Stimulated activated CD4-positive, alpha-beta T cell treated with anti-CD3 and anti-CD28 coated beads, Interleukin-1b, Interleukin-23, amount 100 ng/mL, for 1 hour (primary cell): Measurements from ENCODE around the gene ZNF469.

Experiments used
- DNase-seq, 2 donors: peaks; one replicate each; pipeline ENCODE4 v3.0.0-alpha.2; 2020; ENCODE audit warnings: low read depth in 2 of 2

ZNF469 gene

GRCh38 chr16:88347656-88348376 lies 34.9 kb upstream of the ZNF469 start:
- no peak for DNase-seq

DNA sequence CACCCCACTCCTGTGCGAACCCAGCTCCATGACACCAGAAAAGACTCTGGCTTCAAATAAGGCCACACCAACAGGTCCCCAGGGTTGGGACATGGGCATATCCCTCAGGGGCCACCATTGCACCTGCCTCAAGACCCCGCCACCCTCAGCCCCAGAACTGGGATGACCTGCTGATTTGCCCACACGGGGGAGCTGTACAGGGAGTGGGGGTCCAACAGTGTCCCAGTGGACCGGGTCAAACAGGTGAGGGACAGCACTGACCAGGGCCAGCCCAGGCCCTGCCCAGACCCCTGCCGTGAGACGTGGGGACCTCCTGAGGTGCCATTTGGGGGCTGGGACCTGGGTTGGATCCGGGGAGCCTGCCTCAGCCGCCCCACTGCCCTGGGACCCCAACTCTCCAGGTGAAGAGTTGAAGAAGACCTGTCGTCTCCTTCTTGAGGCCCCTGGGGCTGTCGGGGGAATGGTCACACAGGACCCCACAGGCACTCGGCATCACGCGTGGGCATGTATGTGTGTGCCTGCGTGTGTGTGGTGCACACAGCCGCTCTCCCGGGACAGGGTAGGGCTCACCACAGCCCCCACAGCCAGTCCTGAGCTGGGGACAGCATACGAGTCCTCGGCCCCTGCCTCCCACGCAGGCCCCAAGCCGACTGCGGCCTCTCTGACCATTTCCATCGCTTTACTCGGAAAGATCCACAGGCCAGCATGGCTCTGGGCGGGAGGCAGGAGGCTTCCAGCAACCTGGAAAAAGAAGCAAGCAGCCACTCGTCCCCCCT lies 34.2 kb upstream of the ZNF469 start:
- DNase-seq = no peak

DNA sequence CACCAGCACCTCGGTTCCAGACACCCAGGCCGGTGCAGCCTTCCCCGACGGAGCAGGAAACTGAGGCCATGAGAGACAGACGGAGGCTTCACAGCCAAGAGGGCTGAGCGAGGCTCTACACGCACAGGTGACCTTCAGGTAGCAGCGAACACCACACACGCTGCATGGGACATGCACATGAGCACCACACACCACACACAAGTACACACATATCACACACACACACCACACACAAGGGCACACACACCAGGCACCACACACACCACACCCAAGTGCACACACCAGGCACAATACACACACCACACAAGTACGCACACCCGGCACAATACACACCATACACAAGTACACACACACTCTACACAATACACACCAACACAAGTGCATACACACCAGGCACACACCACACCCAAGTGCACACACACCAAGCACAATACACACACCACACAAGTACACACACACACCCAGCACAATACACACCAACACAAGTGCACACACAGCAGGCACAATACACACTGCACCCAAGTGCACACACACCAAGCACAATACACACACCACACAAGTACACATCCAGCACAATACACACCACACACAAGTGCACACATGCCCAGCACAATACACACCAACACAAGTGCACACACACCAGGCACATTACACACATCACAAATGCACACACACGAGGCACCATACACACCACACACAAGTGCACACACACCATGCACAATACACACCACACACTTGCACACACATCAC lies 33.4 kb upstream of the ZNF469 start:
- DNase-seq = no peak

DNA sequence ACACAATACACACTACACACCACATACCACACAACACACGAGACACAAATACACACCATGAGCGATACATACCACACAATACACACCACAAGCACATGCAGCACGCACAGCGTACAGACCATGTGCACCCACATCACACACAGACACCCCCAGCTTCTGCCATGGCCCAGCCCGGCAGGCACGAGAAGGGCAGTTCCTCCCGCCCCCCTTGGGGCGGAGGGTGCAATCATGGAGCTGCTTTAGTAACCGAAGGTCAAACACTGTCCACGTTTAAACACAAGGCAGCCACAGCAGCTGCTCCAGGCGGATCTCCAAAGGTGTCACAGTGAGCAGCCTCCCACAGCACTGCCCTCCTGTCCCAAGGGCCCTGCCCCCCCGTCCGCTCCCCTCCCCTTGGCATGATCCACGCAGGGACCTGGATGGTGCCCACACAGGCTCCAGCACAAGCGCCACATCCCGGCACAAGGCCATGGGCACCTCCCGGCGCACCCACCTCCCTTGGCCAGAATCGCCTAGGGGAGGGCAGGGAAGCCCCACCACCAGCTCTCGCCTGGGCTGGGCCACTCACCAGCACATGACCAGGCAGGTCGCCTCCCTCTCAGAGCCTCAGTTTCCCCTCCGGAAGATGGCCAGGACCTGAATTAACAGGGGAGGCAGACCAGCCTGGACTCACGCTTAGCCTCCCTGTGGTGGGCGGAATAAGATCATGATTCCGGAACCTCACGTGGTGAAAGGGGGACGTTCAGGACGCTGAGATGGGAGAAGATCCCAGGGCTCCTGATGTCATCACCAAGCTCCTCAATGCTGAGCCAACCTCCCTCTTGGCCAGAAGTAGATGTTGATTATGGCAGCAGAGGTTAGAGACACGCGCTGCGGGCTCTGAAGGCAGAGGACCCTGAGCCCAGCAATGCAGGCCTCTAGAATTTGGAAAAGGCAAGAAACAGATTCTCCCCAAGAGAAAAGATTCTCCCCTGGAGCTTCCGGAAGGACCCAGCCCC lies 32.6 kb upstream of the ZNF469 start:
- DNase-seq = no peak

DNA sequence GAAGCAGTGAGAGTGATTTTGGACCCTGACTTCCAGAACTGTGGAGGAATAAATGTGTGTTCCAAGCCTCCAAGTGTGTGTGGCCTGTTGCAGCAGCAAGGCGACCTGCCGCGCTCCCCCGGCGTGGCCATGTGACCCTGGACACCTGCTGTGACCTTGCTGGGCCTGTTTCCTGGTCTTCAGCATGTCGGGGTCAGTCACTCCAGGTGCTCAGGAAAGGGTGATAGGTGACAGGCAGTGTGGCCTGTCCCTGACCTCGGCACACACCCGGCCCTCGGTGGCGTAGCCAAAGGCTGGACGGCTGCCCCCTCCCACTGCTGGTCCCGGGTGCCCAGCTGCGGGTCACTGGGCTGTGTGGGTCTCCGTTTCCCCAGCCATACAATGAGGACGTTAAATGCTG lies 31.8 kb upstream of the ZNF469 start:
- DNase-seq = no peak

- DNase-seq = no peak
These were observed 31.2 kb upstream of the ZNF469 start for GRCh38 chr16:88351491-88352101.

GRCh38 chr16:88352261-88353200 lies 30.2 kb upstream of the ZNF469 start:
- no peak for DNase-seq

- DNase-seq = no peak
These were observed 29.5 kb upstream of the ZNF469 start for GRCh38 chr16:88353232-88353631.

- no peak for DNase-seq
These were observed 29.1 kb upstream of the ZNF469 start for GRCh38 chr16:88353691-88354090.

DNA sequence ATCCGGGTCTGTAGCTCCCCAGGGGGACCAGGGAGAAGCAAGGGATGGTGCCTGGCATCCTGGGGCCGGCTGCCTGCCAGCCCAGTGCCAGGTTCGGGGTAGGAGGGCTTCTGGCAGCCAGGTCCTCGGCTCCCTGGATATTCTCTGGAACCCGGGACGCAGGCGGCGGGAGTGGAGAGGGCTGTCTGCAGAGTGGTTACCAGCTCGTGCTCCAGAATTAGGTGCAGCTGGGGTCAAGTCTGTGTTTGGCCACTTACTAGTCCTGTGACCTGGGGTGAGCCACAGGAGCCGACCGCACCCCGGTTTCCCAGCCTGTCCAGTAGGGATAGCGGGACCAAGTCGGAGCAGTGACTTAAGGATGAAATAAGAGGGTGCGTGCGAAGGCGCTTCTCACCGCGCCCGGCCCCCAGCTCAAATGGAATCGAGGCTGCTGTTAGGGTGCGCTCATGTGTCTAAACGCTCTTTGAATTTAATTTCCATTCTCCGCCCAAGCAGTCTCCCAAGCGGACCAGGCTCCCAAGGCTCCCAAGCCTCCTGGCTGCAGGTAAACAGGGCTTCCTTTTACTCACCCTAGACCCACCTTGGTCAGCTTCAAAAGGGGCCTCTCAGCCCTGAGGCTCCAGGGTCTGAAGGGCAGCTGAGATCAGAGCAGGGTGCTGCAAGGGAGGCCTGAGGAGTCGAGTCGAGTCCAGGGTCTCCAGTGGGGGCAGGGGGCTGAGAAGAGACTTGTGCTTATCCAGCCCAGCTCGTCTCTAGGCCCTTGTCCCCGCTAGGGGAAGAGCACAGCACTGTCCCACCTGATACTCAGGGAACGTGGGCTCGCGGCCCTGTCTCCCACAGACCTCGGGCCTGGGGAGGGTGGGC lies 28.3 kb upstream of the ZNF469 start:
- no peak for DNase-seq

GRCh38 chr16:88355093-88355388 lies 27.7 kb upstream of the ZNF469 start:
- no peak for DNase-seq

DNA sequence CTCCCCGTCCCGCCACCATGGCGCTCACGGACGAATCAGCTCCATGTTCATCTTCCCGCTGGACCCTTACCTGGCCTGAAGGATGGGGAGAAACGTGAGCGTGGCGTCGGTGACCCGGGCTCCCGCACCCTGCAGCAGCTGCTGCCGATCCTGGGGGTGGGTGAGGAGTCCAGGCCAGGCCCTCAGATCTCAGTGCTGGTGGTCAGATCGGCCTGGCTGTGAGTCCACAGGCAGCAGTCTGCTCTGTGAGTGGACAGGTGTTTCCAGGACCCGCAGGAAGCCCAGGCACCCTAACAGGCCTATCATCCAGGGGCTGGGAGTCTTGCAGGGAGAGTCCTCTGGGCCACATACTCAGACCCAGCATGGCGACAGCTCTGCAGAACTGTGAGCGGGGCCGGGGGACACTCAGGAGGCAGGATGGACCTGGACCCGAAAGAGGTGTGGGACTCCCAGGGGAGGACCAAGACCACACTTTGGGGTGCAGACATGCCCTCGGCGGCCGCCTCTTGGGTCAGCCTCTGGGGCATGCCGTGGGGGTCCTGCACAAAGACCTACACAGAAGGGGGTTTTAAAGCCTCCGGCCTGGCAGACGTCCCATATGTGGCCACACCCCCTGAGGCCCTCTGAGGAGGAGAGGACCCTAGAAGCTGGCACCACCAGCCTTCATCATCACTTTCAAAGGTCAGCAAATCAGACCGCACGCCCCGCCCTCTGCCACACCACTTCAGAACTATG lies 27.2 kb upstream of the ZNF469 start:
- DNase-seq = no peak

DNA sequence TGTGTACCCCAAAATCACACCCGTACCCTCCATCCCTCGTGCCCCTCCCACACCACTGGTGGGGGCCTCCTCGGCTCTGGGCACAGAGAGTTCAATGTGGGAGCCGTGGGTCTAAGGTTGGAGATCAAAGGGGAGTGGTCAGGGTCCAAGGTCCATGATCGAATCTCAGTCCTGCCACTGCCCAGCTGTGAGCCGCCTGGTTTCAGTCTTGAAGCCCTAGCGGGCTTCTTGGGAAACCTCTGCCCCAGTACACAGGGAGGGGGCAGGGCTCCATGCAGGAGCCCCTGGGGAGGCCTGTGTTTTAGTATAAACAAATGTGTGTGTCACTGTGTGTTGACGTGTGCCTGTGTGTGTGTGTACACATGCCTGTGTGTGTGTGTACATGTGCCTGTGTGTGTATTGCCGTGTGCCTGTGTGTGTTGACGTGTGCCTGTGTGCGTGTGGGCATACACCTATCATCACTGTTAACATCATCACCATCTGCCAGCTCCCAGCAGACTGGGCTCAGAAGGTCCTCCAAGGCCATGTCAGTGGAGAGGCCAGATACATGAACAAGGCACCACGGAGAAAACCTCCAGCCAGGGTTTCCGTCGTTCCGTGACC lies 26.5 kb upstream of the ZNF469 start:
- no peak for DNase-seq

- no peak for DNase-seq
These were observed 26.0 kb upstream of the ZNF469 start for GRCh38 chr16:88356727-88357199.

GRCh38 chr16:88357317-88358022 lies 25.3 kb upstream of the ZNF469 start:
- no peak for DNase-seq

DNA sequence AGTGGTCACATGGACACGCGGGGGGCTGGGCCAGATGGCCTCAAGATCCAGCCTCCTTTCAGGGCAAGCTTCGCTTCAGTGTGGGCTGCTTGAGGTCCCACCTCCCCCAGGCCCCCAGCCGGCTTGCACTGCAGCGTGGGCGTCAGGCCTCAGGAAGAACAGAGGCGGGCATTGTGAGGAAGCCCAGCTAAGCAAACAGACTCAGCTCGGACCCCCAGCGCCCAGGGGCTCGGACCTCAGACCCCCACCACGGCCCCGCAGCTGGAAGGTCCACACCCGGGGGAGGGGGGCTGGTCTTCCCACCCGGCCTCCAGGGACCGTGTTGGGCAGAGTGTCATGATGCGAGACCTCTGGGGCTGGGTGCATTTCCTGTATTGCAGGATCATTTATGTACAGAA lies 24.7 kb upstream of the ZNF469 start:
- no peak for DNase-seq

- no peak for DNase-seq
These were observed 23.8 kb upstream of the ZNF469 start for GRCh38 chr16:88359008-88359407.
